ENCODE data around the gene BRICD5. TPM values are rescaled to one million over a fixed set of nuclear protein-coding genes. Genes with fewer than 3 reads are reported as not detected.
A peak's percentile ranks its signal among the peaks of the same experiment; 100 is the strongest.

BRICD5 gene
- total and polyA plus RNA-seq, 8 donors: 2.9 to 15.3 (median 5.1) TPM

DNA sequence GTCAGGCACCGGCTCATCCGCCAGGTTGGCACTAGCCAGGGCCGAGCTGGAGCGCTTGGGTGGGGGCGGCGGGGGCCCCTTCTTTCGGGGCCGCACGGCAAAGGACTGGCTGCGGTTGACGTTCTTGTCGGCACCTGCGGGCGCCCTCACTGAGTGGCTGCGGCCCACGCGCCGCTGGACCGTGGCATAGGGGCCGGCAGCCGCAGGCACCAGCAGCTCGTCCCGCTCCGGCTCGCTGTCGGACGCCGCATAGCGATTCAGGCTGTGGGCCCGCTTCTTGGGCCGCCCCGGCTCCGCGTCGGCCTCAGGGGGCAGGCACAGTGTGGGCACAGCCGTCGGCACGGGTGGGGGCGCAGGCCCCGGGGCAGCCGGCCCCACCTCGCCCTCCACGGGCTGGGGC is 30.2 kb downstream of the BRICD5 start:
- ATAC-seq: no peak
- Histone ChIP-seq H3K9me3 (peaks cover 0 to 3% of the 10 kb centered on the region in 2 donors), H3K27me3 (no peaks in the 10 kb centered on the region), H3K36me3 (peaks cover 0 to 32% of the 10 kb centered on the region in 2 donors), H3K4me1 (no peaks in the 10 kb centered on the region), H3K4me3 (no peak overlapping the region), H3K27ac (no peak overlapping the region)
- no peak for DNase-seq
- intact Hi-C loops (cut with DNase I): no loop called here
- TF ChIP-seq, protein P1, sequence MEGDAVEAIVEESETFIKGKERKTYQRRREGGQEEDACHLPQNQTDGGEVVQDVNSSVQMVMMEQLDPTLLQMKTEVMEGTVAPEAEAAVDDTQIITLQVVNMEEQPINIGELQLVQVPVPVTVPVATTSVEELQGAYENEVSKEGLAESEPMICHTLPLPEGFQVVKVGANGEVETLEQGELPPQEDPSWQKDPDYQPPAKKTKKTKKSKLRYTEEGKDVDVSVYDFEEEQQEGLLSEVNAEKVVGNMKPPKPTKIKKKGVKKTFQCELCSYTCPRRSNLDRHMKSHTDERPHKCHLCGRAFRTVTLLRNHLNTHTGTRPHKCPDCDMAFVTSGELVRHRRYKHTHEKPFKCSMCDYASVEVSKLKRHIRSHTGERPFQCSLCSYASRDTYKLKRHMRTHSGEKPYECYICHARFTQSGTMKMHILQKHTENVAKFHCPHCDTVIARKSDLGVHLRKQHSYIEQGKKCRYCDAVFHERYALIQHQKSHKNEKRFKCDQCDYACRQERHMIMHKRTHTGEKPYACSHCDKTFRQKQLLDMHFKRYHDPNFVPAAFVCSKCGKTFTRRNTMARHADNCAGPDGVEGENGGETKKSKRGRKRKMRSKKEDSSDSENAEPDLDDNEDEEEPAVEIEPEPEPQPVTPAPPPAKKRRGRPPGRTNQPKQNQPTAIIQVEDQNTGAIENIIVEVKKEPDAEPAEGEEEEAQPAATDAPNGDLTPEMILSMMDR (IDR thresholded peaks at IDR 0.05): no peak

DNA sequence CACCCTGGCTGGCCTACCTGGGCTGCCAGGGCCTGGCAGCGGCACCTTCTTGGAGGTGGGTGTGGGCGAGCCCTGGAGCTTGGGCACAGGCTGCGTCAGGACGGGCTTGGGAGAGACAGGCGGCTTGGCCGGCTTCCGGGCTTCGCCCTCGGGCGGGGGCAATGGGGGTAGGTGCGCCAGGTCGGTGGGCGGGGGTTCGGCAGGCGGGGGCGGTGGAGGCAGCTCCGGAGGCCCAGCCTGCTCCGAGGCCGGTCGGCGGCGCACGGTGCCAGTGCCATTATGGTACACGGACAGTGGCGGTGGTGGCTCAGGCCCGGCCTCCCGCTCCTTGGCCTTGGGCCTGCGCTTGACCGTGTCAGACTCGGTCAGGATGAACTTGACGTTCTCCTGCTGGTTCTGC is 31.1 kb downstream of the BRICD5 start:
- ATAC-seq (no peak), DNase-seq (no peak)
- no peak overlapping the region for H3K27ac ChIP-seq
- TF ChIP-seq, protein P1 (IDR thresholded peaks at IDR 0.05): no peak
- H3K27me3 ChIP-seq: no peaks in the 10 kb centered on the region
- no peaks in the 10 kb centered on the region for H3K4me1 ChIP-seq
- H3K36me3 ChIP-seq: peaks cover 0 to 40% of the 10 kb centered on the region in 2 donors
- no peak overlapping the region for H3K4me3 ChIP-seq
- H3K9me3 ChIP-seq: peaks cover 0 to 3% of the 10 kb centered on the region in 2 donors
- intact Hi-C loops (cut with DNase I): no loop called here

DNA sequence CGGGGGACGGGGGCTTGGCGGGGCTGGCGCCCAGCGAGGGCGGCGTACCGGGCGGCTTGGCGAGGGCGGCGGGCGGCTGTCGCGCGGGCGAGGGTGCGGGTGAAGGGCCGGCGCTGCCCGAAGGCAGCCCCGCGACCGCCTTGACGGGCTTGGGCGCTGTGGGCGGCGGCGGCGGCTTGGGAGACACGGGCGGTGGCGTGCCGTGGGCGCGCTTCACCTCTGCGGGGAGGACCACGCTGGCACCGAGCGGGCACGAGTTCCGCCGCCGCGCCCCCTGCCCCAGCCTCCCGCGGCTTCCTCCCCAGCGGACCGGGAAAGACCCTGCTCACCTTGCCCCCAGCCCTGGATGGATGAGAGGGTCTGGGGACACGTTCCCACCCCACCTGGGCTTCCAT is 31.6 kb downstream of the BRICD5 start:
- no peaks in the 10 kb centered on the region for H3K4me1 ChIP-seq
- no peaks in the 10 kb centered on the region for H3K27me3 ChIP-seq
- ATAC-seq (no peak), DNase-seq (no peak)
- H3K9me3 ChIP-seq: peaks cover 0 to 3% of the 10 kb centered on the region in 2 donors
- TF ChIP-seq, protein P1 (IDR thresholded peaks at IDR 0.05): no peak
- H3K4me3 ChIP-seq: no peak overlapping the region
- intact Hi-C loops (cut with DNase I): no loop called here
- H3K36me3 ChIP-seq: peaks cover 0 to 45% of the 10 kb centered on the region in 2 donors
- H3K27ac ChIP-seq: no peak overlapping the region

DNA sequence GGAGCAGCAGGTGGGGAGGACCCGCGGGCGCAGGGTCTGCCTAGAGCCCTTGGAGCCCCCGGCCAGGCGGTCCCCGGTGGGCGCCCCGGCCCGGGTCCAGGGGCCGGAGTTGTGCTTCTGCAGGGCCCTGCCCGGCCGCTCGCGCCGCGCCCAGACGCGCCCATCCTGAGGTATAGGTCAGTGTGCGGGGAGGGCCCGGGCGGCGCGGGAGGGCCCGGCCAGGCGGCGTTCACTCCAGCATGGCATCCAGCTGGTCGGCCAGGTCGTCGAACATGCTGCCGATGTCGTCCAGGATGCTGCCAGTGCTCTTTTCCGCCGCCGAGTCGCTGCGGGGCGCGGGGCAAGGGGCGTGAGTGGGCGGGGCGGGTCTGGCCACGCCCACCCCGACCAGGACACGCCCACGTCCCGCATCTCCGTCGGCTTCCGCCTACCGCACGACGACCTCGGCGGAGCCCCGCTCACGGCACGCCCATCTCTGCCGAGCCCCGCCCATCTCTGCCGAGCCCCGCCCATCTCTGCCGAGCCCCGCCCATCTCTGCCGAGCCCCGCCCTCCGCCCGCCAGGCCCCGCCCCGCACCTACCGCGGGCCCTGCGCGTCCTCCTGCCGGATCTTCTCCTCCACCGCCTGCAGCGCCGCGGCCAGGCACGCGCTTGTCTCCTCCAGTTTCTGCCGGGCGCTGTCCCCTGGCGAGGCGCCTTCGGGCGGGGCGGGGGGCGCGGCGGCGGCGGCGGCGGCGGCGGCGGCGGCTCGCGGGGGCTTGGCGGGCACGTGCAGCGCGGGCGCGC is 32.1 kb downstream of the BRICD5 start:
- Histone ChIP-seq H3K9me3 (peaks cover 0 to 3% of the 10 kb centered on the region in 2 donors), H3K4me3 (no peak overlapping the region), H3K27me3 (no peaks in the 10 kb centered on the region), H3K4me1 (no peaks in the 10 kb centered on the region), H3K27ac (no peak overlapping the region), H3K36me3 (peaks cover 0 to 51% of the 10 kb centered on the region in 2 donors)
- no peak for DNase-seq
- ATAC-seq: peak; percentile 35
- intact Hi-C loops (cut with DNase I): no loop called here
- TF ChIP-seq, protein P1 (IDR thresholded peaks at IDR 0.05): no peak

DNA sequence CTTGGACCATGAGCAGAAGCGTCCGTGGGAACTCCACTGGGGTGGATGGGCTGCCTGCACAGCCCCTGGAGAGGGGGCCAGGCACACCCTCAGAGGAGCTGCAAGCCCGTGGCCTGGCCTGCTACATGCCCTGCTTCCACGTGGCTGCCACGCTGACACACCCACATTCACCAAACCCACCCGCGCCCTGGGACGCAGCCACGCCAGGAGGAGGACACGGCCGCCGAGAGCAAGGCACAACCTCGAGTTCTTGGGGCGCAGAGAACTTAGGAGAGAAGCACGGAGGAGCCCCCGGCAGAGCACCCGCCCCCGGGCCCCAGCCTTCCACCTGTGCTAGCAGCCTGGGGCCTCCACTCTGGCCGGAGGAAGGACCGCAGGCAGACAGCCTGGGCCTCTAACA is 33.1 kb downstream of the BRICD5 start:
- intact Hi-C loops (cut with DNase I): no loop called here
- peaks cover 0 to 3% of the 10 kb centered on the region in 2 donors for H3K9me3 ChIP-seq
- DNase-seq: no peak
- no peaks in the 10 kb centered on the region for H3K4me1 ChIP-seq
- H3K27me3 ChIP-seq: no peaks in the 10 kb centered on the region
- no peak overlapping the region for H3K27ac ChIP-seq
- peaks cover 0 to 61% of the 10 kb centered on the region in 2 donors for H3K36me3 ChIP-seq
- TF ChIP-seq, protein P1 (IDR thresholded peaks at IDR 0.05): no peak
- no peak for ATAC-seq
- H3K4me3 ChIP-seq: no peak overlapping the region
